ENCODE results near the gene TFAM. TPM values are rescaled to one million over a fixed set of nuclear protein-coding genes. Genes with fewer than 3 reads are reported as not detected.

The TFAM gene
- total and polyA plus RNA-seq, 5 donors from 2014 or later: 30.6 to 51.2 (median 47.8) TPM

DNA sequence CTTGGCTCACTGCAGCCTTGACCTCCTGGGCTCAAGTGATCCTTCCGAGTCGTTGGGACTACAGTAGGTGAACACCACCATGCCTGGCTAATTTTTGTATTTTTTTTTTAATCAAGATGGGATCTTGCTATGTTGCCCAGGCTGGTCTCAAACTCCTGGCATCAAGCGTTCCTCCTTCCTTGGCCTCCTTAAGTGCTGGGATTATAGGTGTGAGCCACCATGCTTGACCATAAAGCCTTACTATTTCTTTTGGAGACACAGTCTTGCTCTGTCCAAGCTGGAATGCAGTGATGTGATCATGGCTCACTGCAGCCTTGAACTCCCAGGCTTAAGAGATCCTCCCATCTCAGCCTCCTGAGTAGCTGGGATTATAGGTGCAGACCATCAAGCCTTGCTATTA, 12.6 kb downstream of the TFAM start:
- ATAC-seq (ENCODE audit: low read depth in 2 of 2) (no peak), DNase-seq (no peak)
- H3K4me3 ChIP-seq (ENCODE audit: low read depth, low read length): no peak overlapping the region
- Mint-ChIP-seq H3K4me1 (peaks cover 0 to 4% (median 0%) of the 10 kb centered on the region in 4 donors), H3K27ac (no peak overlapping the region), H3K27me3 (no peaks in the 10 kb centered on the region), H3K9me3 (peaks cover 0 to 1% (median 0%) of the 10 kb centered on the region in 7 donors), H3K4me3 (no peak overlapping the region), H3K36me3 (peaks cover 44% of the 10 kb centered on the region)
- H3K9me3 ChIP-seq (ENCODE audit: control insufficient read depth in 2 of 2, low read length in 2 of 2): no peaks in the 10 kb centered on the region
- no peak overlapping the region for H3K27ac ChIP-seq (ENCODE audit: insufficient read depth, low read length, poor library complexity, severe bottlenecking)
- H3K36me3 ChIP-seq (ENCODE audit: control insufficient read depth, insufficient read depth, low read length): peaks cover 51% of the 10 kb centered on the region
- H3K27me3 ChIP-seq (ENCODE audit: control insufficient read depth, insufficient read depth, low read length): no peaks in the 10 kb centered on the region
- H3K4me1 ChIP-seq (ENCODE audit: control insufficient read depth, insufficient read depth, low read length, poor library complexity, severe bottlenecking): no peaks in the 10 kb centered on the region

DNA sequence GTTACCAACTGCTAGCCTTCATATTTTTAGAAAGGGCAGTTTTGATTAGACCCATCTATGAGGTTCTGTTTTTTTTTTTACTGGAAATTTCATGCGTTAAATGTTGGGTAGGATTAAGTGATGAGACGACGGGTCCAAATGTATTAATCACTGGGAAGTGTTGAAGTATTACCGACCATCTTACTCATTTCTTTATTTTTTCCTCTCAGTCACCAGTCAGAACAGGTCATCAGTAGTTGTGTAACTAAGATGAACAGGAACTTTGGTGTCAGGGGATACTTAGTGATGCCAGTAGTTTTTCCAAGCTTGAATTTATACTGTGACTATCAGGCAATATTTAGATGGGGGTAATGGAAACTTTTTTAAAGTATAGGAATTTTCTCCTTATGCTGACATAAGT, 14.2 kb downstream of the TFAM start:
- Histone ChIP-seq H3K9me3 (ENCODE audit: control insufficient read depth in 2 of 2, low read length in 2 of 2) (no peaks in the 10 kb centered on the region), H3K4me1 (ENCODE audit: control insufficient read depth, insufficient read depth, low read length, poor library complexity, severe bottlenecking) (no peaks in the 10 kb centered on the region), H3K27ac (ENCODE audit: insufficient read depth, low read length, poor library complexity, severe bottlenecking) (no peak overlapping the region), H3K4me3 (ENCODE audit: low read depth, low read length) (no peak overlapping the region), H3K27me3 (ENCODE audit: control insufficient read depth, insufficient read depth, low read length) (no peaks in the 10 kb centered on the region), H3K36me3 (ENCODE audit: control insufficient read depth, insufficient read depth, low read length) (peaks cover 37% of the 10 kb centered on the region)
- DNase-seq (no peak), ATAC-seq (ENCODE audit: low read depth in 2 of 2) (no peak)
- Mint-ChIP-seq H3K4me1 (no peaks in the 10 kb centered on the region), H3K36me3 (peaks cover 33% of the 10 kb centered on the region), H3K9me3 (peaks cover 0 to 1% (median 0%) of the 10 kb centered on the region in 7 donors), H3K27ac (no peak overlapping the region), H3K4me3 (no peak overlapping the region), H3K27me3 (no peaks in the 10 kb centered on the region)

DNA sequence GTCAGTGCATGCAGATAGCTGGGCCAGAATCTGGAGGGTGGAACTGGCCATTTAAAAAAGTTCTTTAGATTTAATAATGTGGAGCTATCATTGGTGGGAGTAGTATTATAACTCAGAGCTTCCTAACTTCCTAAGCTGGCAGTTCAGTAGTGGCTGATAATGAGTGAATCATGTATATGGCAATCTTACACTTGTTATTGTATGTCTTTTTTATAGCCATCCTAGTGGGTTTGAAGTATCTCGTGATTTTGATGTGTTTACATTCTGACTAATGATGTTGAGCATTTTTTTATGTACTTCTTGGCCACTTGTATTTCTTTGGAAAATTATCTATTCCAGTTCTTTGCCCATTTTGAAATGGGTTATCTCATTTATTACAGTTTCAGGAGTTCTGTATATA, 15.4 kb downstream of the TFAM start:
- Mint-ChIP-seq H3K9me3 (peaks cover 0 to 1% (median 0%) of the 10 kb centered on the region in 7 donors), H3K27ac (no peak overlapping the region), H3K27me3 (no peaks in the 10 kb centered on the region), H3K4me1 (peaks cover 0 to 3% (median 0%) of the 10 kb centered on the region in 4 donors), H3K36me3 (peaks cover 24% of the 10 kb centered on the region), H3K4me3 (no peak overlapping the region)
- ATAC-seq (ENCODE audit: low read depth in 2 of 2) (no peak), DNase-seq (no peak)
- H3K4me3 ChIP-seq (ENCODE audit: low read depth, low read length): no peak overlapping the region
- peaks cover 25% of the 10 kb centered on the region for H3K36me3 ChIP-seq (ENCODE audit: control insufficient read depth, insufficient read depth, low read length)
- no peaks in the 10 kb centered on the region for H3K27me3 ChIP-seq (ENCODE audit: control insufficient read depth, insufficient read depth, low read length)
- no peaks in the 10 kb centered on the region for H3K9me3 ChIP-seq (ENCODE audit: control insufficient read depth in 2 of 2, low read length in 2 of 2)
- no peak overlapping the region for H3K27ac ChIP-seq (ENCODE audit: insufficient read depth, low read length, poor library complexity, severe bottlenecking)
- no peaks in the 10 kb centered on the region for H3K4me1 ChIP-seq (ENCODE audit: control insufficient read depth, insufficient read depth, low read length, poor library complexity, severe bottlenecking)

DNA sequence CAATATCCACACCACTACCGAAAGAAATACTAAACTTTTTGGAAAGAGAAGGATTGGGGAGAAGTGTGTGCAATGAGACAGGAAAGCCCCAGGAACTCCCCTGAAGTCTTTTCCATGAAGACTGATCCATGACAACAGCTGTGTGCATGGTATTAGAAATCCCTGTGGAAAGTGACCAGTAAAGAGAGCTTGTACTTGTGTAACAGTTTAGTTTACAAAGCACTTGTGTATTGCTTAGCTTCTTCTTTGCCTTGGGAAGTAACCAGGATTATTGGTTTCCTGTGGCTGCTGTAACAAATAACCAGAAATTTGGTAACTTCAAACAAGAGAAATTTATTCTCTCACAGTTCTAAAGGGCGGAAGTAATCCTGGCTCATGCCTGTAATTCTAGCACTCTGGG, 18.8 kb downstream of the TFAM start:
- no peaks in the 10 kb centered on the region for H3K36me3 ChIP-seq (ENCODE audit: control insufficient read depth, insufficient read depth, low read length)
- ATAC-seq (ENCODE audit: low read depth in 2 of 2): no peak

DNA sequence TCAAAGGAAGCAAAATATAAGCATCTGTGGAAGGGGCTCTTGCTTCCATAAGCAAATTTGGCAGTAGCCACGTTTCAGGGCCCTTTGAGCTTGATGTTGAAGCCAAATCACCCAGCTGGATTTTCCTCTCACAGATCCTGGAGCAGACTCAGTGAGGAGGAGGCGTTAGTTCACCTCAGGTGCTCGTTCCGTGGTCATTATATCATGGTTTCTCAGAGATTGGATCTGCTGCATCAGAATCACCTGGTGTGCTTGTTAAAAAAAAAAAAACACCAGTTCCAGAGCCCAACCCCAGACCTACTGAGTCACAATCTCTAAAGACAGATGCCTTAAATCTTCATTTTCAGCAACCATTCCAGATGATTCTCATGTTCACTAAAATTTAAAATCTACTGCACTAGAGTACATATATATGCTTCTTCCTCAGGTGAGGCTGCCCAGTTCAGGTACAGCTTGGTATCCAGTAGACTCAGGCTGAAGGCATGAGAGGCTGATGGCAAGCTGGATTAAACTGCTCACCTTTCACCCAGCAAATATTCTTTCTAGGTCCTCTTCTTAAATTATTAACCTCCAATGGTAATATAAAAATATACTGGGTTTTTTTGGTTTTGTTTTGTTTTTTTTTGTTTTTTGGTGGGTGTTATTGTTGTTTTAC, 24.9 kb downstream of the TFAM start:
- ATAC-seq (ENCODE audit: low read depth in 2 of 2): no peak
- Histone ChIP-seq H3K9me3 (ENCODE audit: control insufficient read depth in 2 of 2, low read length in 2 of 2) (no peaks in the 10 kb centered on the region), H3K27me3 (ENCODE audit: control insufficient read depth, insufficient read depth, low read length) (peaks cover under 1% of the 10 kb centered on the region), H3K4me3 (ENCODE audit: low read depth, low read length) (no peak overlapping the region), H3K4me1 (ENCODE audit: control insufficient read depth, insufficient read depth, low read length, poor library complexity, severe bottlenecking) (no peaks in the 10 kb centered on the region), H3K36me3 (ENCODE audit: control insufficient read depth, insufficient read depth, low read length) (no peaks in the 10 kb centered on the region), H3K27ac (ENCODE audit: insufficient read depth, low read length, poor library complexity, severe bottlenecking) (no peak overlapping the region)
- Mint-ChIP-seq H3K27ac (peak overlapping the region in 1 of 3 donors; percentile 22), H3K36me3 (no peaks in the 10 kb centered on the region), H3K4me3 (no peak overlapping the region), H3K9me3 (peaks cover 0 to 3% (median 0%) of the 10 kb centered on the region in 7 donors), H3K4me1 (no peaks in the 10 kb centered on the region), H3K27me3 (peaks cover 10% of the 10 kb centered on the region)
- DNase-seq: no peak

More for the DNA sequence above, 18.8 kb downstream of the TFAM start:
- Mint-ChIP-seq H3K27me3 (no peaks in the 10 kb centered on the region), H3K4me1 (peaks cover 0 to 3% (median 0%) of the 10 kb centered on the region in 4 donors), H3K9me3 (peaks cover 0 to 1% (median 0%) of the 10 kb centered on the region in 7 donors), H3K36me3 (peaks cover 16% of the 10 kb centered on the region), H3K4me3 (no peak overlapping the region), H3K27ac (no peak overlapping the region)
- H3K27ac ChIP-seq (ENCODE audit: insufficient read depth, low read length, poor library complexity, severe bottlenecking): no peak overlapping the region
- H3K27me3 ChIP-seq (ENCODE audit: control insufficient read depth, insufficient read depth, low read length): no peaks in the 10 kb centered on the region
- H3K4me3 ChIP-seq (ENCODE audit: low read depth, low read length): no peak overlapping the region
- no peak for DNase-seq
- no peaks in the 10 kb centered on the region for H3K4me1 ChIP-seq (ENCODE audit: control insufficient read depth, insufficient read depth, low read length, poor library complexity, severe bottlenecking)
- H3K9me3 ChIP-seq (ENCODE audit: control insufficient read depth in 2 of 2, low read length in 2 of 2): no peaks in the 10 kb centered on the region

DNA sequence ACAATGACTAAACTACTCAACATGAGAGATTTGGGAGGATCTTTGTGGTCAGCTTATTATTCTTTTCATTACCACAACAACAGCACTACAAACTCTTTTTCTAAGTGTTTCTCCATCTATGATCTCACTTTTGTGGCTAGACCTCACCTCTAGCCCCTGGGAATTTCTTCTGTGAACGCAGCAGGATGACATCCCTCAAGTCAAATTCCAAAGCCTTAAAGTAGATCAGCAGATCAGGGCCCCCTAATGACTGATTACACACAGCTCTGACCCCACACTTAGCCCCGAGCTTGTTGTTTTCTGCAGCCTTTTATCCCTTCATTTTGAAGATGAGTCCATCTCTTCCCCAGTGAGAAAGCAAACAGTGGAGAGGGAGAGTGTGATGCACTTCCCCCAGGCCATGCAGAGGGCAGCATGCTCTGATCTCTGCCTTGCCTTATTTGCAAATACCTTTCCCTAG, 27.3 kb downstream of the TFAM start:
- Histone ChIP-seq H3K4me3 (ENCODE audit: low read depth, low read length) (no peak overlapping the region), H3K36me3 (ENCODE audit: control insufficient read depth, insufficient read depth, low read length) (no peaks in the 10 kb centered on the region), H3K4me1 (ENCODE audit: control insufficient read depth, insufficient read depth, low read length, poor library complexity, severe bottlenecking) (no peaks in the 10 kb centered on the region), H3K27ac (ENCODE audit: insufficient read depth, low read length, poor library complexity, severe bottlenecking) (no peak overlapping the region), H3K27me3 (ENCODE audit: control insufficient read depth, insufficient read depth, low read length) (peaks cover 3% of the 10 kb centered on the region), H3K9me3 (ENCODE audit: control insufficient read depth in 2 of 2, low read length in 2 of 2) (no peaks in the 10 kb centered on the region)
- Mint-ChIP-seq H3K9me3 (peaks cover 0 to 3% (median 0%) of the 10 kb centered on the region in 7 donors), H3K4me1 (no peaks in the 10 kb centered on the region), H3K27ac (no peak overlapping the region), H3K27me3 (peaks cover 16% of the 10 kb centered on the region), H3K36me3 (no peaks in the 10 kb centered on the region), H3K4me3 (no peak overlapping the region)
- DNase-seq (no peak), ATAC-seq (ENCODE audit: low read depth in 2 of 2) (no peak)

DNA sequence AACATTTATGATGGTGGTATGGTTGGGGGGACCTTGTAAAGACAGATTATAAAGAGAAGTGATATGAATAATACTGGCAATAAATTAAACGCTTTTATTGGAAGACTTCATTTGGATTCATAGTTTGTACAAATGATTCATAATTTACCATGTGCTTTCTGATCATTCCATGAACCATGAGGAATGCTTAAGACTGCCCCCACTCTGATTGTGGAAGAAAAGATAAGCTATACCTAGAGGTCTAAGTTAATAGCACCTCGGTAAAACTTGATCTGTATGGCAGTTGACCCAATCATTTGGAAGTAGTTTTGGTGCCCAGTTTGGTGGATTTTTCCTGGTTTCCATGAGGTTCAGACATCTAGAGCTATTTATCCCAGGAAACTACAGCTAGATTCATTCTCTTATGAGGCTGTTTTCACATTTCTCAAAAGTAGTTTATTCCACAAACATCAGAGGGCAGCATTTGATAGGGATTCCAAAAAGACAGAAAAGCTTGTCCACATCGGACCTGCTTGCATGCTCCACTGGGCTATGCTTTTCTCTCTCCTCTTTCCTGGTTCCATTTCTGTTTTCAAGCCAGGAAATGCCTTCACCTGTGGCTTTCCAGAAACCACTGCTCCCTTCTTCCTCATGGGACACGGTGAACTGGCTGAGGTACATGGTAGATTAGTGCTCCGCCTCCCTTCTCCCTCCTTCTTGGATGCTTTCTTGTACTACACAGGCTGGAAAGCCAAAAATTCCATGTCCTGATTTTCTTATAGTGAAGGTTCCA, 29.2 kb downstream of the TFAM start:
- H3K36me3 ChIP-seq (ENCODE audit: control insufficient read depth, insufficient read depth, low read length): no peaks in the 10 kb centered on the region
- no peak overlapping the region for H3K4me3 ChIP-seq (ENCODE audit: low read depth, low read length)
- peaks cover 3% of the 10 kb centered on the region for H3K27me3 ChIP-seq (ENCODE audit: control insufficient read depth, insufficient read depth, low read length)
- no peaks in the 10 kb centered on the region for H3K36me3 Mint-ChIP-seq
- H3K4me3 Mint-ChIP-seq: no peak overlapping the region
- ATAC-seq (ENCODE audit: low read depth in 2 of 2) (no peak), DNase-seq (no peak)
- H3K27ac ChIP-seq (ENCODE audit: insufficient read depth, low read length, poor library complexity, severe bottlenecking): no peak overlapping the region
- H3K9me3 ChIP-seq (ENCODE audit: control insufficient read depth in 2 of 2, low read length in 2 of 2): no peaks in the 10 kb centered on the region
- peaks cover 16% of the 10 kb centered on the region for H3K27me3 Mint-ChIP-seq
- H3K9me3 Mint-ChIP-seq: peaks cover 0 to 8% (median 0%) of the 10 kb centered on the region in 7 donors
- H3K4me1 Mint-ChIP-seq: no peaks in the 10 kb centered on the region
- H3K4me1 ChIP-seq (ENCODE audit: control insufficient read depth, insufficient read depth, low read length, poor library complexity, severe bottlenecking): no peaks in the 10 kb centered on the region
- no peak overlapping the region for H3K27ac Mint-ChIP-seq
